ENCODE results near the gene SCN5A. TPM values are rescaled to one million over a fixed set of nuclear protein-coding genes. Genes with fewer than 3 reads are reported as not detected.

SCN5A gene
- total and polyA plus RNA-seq, 2 experiments from 2014 or later = not detected

DNA sequence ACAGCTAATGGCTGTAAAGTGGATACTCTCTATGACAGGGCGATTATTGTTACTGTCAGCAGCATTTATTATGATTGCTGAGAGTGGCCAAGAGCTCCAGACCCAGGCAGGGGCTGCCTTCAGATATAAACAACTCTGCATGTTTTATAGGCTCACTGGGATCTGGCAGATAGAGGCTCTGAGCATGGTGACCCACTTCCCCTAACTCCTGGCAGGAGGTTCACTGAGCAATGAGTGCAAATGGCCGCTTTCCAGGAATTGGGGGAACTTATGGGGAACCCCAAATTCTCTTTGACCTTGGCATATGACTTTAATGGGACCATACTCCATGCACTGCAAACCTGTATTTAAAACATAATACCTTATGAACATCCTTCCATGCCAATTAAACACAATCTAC lies 59.0 kb downstream of the SCN5A start:
- in situ Hi-C loops (cut with MboI) = no loop called here
- no peaks in the 10 kb centered on the region for H3K9me2 ChIP-seq (ENCODE audit: insufficient read depth)
- H3K36me3 ChIP-seq (ENCODE audit: low read depth) = no peaks in the 10 kb centered on the region
- H3K4me3 ChIP-seq = no peak overlapping the region
- WGBS, 2 experiments (ENCODE audit: low coverage in 1 of 2, low lambda C conversion rate in 2 of 2, missing lambda C conversion rate in 2 of 2) = 28 to 38% methylated on average over 2 of the region's 2 CpGs
- H2AFZ ChIP-seq = no peak overlapping the region
- no peak overlapping the region for H3K27ac ChIP-seq
- H3K27me3 ChIP-seq (replicated peaks; ENCODE audit: insufficient read depth) = peaks cover 22% of the 10 kb centered on the region
- no peaks in the 10 kb centered on the region for H3K79me2 ChIP-seq (ENCODE audit: insufficient read depth)
- DNase-seq = no peak
- no peaks in the 10 kb centered on the region for H3K4me1 ChIP-seq (ENCODE audit: insufficient read depth)
- H3K9me3 ChIP-seq (ENCODE audit: low read depth) = no peaks in the 10 kb centered on the region
- no peaks in the 10 kb centered on the region for H4K20me1 ChIP-seq (ENCODE audit: insufficient read depth)
- TF ChIP-seq EZH2phosphoT487 (IDR thresholded peaks at IDR 0.05; ENCODE audit: insufficient read depth, low read depth) (no peak), EZH2 (IDR thresholded peaks at IDR 0.05; ENCODE audit: insufficient read depth, poor library complexity, severe bottlenecking) (no peak)
- H3K9ac ChIP-seq = no peak overlapping the region
- no peaks in the 10 kb centered on the region for H3F3A ChIP-seq (ENCODE audit: insufficient read depth)
- H3K4me2 ChIP-seq (ENCODE audit: unreplicated experiment) = no peak overlapping the region

DNA sequence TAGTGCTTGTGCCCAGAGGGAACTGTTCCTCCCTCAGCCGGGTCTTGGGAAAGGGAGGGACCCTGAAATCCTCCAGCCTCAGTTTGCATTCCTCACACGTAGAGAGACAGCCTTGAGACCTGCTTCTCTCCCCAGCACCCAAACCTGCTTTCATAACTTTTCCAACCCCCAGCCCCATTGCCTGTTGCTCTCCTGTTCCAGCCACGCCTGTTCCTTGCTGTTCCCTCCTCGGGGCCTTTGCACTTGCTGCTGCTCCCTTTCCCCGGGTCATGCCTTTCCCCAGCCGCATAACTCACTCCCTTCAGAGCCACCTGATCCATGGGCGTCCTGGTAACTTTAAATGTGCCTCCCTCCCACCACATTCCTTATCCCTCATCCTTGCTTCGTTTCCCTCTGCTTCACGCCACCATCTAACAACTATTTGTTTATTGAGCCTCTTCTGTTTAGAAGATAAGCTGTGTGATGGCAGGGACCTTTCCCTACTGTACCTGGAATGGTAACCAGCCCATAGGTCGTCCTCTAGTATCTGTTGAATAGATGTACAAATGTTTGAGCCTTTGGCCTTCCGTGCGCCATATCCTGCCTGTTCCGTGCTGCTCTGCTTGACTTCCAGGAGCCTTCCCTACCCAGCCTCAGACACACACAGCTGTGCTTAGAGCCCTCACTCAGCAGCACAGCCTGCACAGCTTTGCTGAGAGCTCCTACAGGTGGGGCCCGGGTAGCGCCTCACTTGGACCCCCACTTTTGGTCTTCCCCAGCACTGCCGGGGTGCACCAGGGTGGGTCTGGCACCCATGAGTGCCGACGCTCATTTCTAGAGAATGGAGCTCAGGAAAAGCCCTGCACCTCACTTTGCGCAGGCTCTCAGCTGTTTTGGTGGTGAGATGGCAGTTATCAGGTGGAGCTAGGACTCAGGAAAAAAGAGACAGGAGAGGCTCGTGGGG lies 60.2 kb downstream of the SCN5A start:
- Histone ChIP-seq H2AFZ (no peak overlapping the region), H3K36me3 (ENCODE audit: low read depth) (no peaks in the 10 kb centered on the region), H3K4me3 (no peak overlapping the region), H3F3A (ENCODE audit: insufficient read depth) (no peaks in the 10 kb centered on the region), H3K79me2 (ENCODE audit: insufficient read depth) (no peaks in the 10 kb centered on the region), H3K9me2 (ENCODE audit: insufficient read depth) (no peaks in the 10 kb centered on the region), H3K4me2 (ENCODE audit: unreplicated experiment) (no peak overlapping the region), H3K9ac (no peak overlapping the region), H3K4me1 (ENCODE audit: insufficient read depth) (no peaks in the 10 kb centered on the region), H3K27me3 (replicated peaks; ENCODE audit: insufficient read depth) (peaks cover 15% of the 10 kb centered on the region; the same call in 1 of the 2 replicates), H4K20me1 (ENCODE audit: insufficient read depth) (no peaks in the 10 kb centered on the region), H3K27ac (no peak overlapping the region), H3K9me3 (ENCODE audit: low read depth) (no peaks in the 10 kb centered on the region)
- no peak for DNase-seq
- WGBS, 2 experiments (ENCODE audit: low coverage in 1 of 2, low lambda C conversion rate in 2 of 2, missing lambda C conversion rate in 2 of 2) = 42 to 49% methylated on average over 20 of the region's 20 CpGs
- in situ Hi-C loops (cut with MboI) = no loop called here
- no peak for TF ChIP-seq EZH2phosphoT487 (IDR thresholded peaks at IDR 0.05; ENCODE audit: insufficient read depth, low read depth)
- TF ChIP-seq EZH2 (IDR thresholded peaks at IDR 0.05; ENCODE audit: insufficient read depth, poor library complexity, severe bottlenecking) = no peak

DNA sequence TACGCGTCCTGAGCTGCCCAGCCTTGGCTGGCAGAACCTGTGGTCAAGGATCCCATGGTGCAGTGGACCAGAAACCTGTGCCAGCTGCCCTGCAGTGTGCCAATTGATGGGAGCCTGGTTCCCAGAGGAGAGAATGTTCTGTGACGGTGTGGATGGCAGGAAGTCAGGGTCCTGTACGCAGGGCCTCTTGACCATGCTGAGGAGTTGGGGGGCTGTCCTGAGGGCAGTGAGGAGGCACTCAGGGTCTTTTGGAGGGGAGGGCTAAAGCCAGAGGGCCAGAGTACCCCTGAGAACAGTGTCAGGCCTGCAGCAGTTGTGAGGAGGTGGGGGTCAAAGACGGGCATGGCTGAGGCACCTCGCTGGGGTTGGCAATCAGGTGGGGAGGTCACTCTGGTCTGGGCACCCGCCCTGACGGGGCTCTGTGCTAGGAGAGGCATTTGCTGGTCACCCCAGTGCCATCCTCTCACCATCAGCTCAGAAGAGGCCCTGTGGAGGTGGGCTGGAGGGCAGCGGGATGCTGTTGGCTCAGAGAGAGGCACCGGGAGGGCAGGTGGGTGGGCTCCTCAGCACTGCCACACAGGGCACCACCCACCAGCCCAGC lies 61.0 kb downstream of the SCN5A start:
- 56 to 63% methylated on average over 10 of the region's 10 CpGs for WGBS, 2 experiments (ENCODE audit: low coverage in 1 of 2, low lambda C conversion rate in 2 of 2, missing lambda C conversion rate in 2 of 2)
- DNase-seq = no peak
- in situ Hi-C loops (cut with MboI) = no loop called here

DNA sequence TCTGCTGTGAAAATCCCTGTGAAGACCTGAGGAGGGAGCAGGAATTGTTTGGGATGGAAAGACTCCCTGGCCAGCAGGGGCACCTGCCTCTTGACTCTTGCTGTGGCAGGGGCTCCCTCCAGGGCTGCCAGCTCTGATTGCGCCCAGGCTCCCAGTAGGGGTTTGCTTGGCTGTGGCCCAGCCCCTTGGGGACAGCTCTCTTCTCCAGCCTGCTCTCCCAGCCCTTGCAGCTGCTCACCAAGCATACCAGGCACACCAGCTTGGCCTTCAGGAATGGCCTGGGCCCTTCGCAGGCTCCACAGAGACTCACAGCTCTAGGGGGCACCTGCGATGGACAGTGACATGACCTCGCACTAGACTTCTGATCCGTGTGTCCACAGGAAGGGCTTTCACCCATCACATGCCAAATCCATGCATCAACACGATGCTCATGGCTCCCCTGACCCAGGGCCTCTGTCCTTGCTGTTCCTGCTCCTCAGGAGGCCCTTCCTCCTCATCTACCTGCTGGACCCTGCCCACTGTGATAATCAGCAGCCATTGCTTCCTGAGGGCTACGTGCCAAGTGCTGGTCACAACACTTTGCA lies 61.8 kb downstream of the SCN5A start:
- Histone ChIP-seq H3K36me3 (ENCODE audit: low read depth) (no peaks in the 10 kb centered on the region), H3K4me1 (ENCODE audit: insufficient read depth) (no peaks in the 10 kb centered on the region), H3K9me3 (ENCODE audit: low read depth) (no peaks in the 10 kb centered on the region), H3K27me3 (replicated peaks; ENCODE audit: insufficient read depth) (peaks cover 15% of the 10 kb centered on the region; the same call in 1 of the 2 replicates), H3F3A (ENCODE audit: insufficient read depth) (no peaks in the 10 kb centered on the region), H3K27ac (no peak overlapping the region), H3K79me2 (ENCODE audit: insufficient read depth) (no peaks in the 10 kb centered on the region), H4K20me1 (ENCODE audit: insufficient read depth) (no peaks in the 10 kb centered on the region), H3K9ac (no peak overlapping the region), H3K4me2 (ENCODE audit: unreplicated experiment) (no peak overlapping the region), H3K4me3 (no peak overlapping the region), H3K9me2 (ENCODE audit: insufficient read depth) (no peaks in the 10 kb centered on the region), H2AFZ (no peak overlapping the region)
- WGBS, 2 experiments (ENCODE audit: low coverage in 1 of 2, low lambda C conversion rate in 2 of 2, missing lambda C conversion rate in 2 of 2) = 34 to 37% methylated on average over 7 of the region's 7 CpGs
- in situ Hi-C loops (cut with MboI) = no loop called here
- no peak for DNase-seq
- TF ChIP-seq EZH2 (IDR thresholded peaks at IDR 0.05; ENCODE audit: insufficient read depth, poor library complexity, severe bottlenecking) (no peak), EZH2phosphoT487 (IDR thresholded peaks at IDR 0.05; ENCODE audit: insufficient read depth, low read depth) (no peak)

More for the DNA sequence above, 61.0 kb downstream of the SCN5A start:
- H3K4me2 ChIP-seq (ENCODE audit: unreplicated experiment) = no peak overlapping the region
- H3K27me3 ChIP-seq (replicated peaks; ENCODE audit: insufficient read depth) = peaks cover 15% of the 10 kb centered on the region; the same call in 1 of the 2 replicates
- no peak overlapping the region for H2AFZ ChIP-seq
- H3K4me1 ChIP-seq (ENCODE audit: insufficient read depth) = no peaks in the 10 kb centered on the region
- no peak overlapping the region for H3K4me3 ChIP-seq
- no peaks in the 10 kb centered on the region for H3F3A ChIP-seq (ENCODE audit: insufficient read depth)
- no peaks in the 10 kb centered on the region for H3K36me3 ChIP-seq (ENCODE audit: low read depth)
- no peak for TF ChIP-seq EZH2phosphoT487 (IDR thresholded peaks at IDR 0.05; ENCODE audit: insufficient read depth, low read depth)
- no peak for TF ChIP-seq EZH2 (IDR thresholded peaks at IDR 0.05; ENCODE audit: insufficient read depth, poor library complexity, severe bottlenecking)
- H3K79me2 ChIP-seq (ENCODE audit: insufficient read depth) = no peaks in the 10 kb centered on the region
- H3K9me3 ChIP-seq (ENCODE audit: low read depth) = no peaks in the 10 kb centered on the region
- no peak overlapping the region for H3K9ac ChIP-seq
- H4K20me1 ChIP-seq (ENCODE audit: insufficient read depth) = no peaks in the 10 kb centered on the region
- no peaks in the 10 kb centered on the region for H3K9me2 ChIP-seq (ENCODE audit: insufficient read depth)
- H3K27ac ChIP-seq = no peak overlapping the region

Measured in GM23248 (cell line).